Thyroid gland (tissue), 4 donors: ENCODE data around the gene LAPTM4A.

Experiments used
- POLR2A ChIP-seq, 2 donors: fragments of 450-650 bp; IDR thresholded peaks; one replicate each; pipeline ENCODE4 v1.6.1; 2017; ENCODE audit warnings: antibody characterized with exemption in 2 of 2, mild to moderate bottlenecking in 2 of 2, moderate library complexity in 1 of 2
- TF ChIP-seq, protein P1 (sequence below), 6 experiments: fragments of 200-600 bp in 3 of 6; fragments of 450-650 bp in 3 of 6; sonication (generic) in 3 of 6; IDR thresholded peaks; one replicate each; pipeline ENCODE4 v1.5.1; 2016 to 2019; ENCODE audit warnings: antibody characterized with exemption in 6 of 6, mild to moderate bottlenecking in 2 of 6, inconsistent platforms in 1 of 6, moderate library complexity in 1 of 6

DNA sequence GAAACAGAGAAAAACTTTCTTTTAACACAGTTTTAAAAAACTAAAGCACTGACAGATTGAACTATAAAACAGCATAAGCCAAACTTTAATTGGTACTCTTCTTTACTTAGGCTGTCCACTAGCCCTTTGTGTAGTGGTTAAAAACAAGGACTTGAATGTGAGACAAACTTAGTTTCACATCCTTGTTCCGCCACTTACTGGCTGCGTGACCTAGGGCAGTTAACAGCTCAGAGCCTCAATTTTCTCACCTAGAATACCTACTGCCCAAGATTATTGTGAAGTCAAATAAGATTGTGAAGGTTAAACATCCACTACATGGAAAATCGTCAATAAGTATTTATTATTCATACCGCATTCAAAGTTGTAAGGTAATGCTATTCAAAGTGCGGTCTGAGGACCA is 63.5 kb downstream of the LAPTM4A start:
- TF ChIP-seq, protein P1, sequence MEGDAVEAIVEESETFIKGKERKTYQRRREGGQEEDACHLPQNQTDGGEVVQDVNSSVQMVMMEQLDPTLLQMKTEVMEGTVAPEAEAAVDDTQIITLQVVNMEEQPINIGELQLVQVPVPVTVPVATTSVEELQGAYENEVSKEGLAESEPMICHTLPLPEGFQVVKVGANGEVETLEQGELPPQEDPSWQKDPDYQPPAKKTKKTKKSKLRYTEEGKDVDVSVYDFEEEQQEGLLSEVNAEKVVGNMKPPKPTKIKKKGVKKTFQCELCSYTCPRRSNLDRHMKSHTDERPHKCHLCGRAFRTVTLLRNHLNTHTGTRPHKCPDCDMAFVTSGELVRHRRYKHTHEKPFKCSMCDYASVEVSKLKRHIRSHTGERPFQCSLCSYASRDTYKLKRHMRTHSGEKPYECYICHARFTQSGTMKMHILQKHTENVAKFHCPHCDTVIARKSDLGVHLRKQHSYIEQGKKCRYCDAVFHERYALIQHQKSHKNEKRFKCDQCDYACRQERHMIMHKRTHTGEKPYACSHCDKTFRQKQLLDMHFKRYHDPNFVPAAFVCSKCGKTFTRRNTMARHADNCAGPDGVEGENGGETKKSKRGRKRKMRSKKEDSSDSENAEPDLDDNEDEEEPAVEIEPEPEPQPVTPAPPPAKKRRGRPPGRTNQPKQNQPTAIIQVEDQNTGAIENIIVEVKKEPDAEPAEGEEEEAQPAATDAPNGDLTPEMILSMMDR (IDR thresholded peaks at IDR 0.05) = no peak
- TF ChIP-seq POLR2A (IDR thresholded peaks at IDR 0.05) = no peak
